GM18858 (cell line): ENCODE results near the gene IGF1.
"Not testable (repeated sequence)": the region's sequence is repeated elsewhere in the genome, so short reads cannot be mapped to it uniquely, and the experiment has no call there.

Experiments
- ATAC-seq: cut with Tn5 transposase; IDR thresholded peaks from one replicate; pipeline ENCODE4 v1.9.1; 2021; ENCODE audit not compliant: unreplicated experiment

The IGF1 gene

DNA sequence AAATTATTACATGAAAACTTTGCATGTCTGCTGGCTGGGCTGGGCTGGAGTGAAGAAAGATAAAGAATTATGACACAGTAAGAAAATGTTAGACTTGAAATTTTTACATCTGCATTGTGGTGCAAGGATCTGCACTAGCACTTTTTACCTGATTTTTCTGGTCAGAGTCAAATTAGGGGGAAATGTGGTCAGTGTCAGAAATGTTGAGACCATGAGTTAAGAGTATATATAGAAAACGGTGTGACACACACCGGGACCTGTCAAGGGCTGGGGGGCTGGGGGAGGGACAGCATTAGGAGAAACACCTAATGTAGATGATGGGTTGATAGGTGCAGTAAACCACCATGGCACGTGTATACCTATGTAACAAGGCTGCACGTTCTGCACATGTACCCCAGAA, 90.3 kb downstream of the IGF1 start:
- ATAC-seq = no peak

- no peak for ATAC-seq
Measured at GRCh38 chr12:102388469-102388868, 91.9 kb downstream of the IGF1 start.

DNA sequence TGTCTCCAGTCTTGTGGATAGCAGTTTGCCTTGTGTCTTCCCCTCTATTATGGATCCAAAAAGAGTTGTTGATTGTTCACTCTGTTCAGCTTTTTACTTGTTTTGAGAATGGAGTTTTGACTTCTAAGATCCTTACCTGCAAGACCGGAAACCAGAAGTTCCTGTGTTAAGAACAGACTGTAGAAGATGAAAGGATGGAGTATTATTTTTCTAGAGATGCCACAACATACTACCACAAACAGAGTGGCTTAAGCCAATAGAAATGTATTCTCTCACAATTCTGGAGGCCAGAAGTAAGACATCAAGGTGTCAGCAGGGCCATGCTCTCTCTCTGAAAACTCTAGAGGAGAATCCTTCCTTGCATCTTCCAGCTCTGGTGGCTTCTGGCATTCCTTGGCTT, 95.0 kb downstream of the IGF1 start:
- no peak for ATAC-seq

GRCh38 chr12:102379346-102380162, 100.8 kb downstream of the IGF1 start:
- no peak for ATAC-seq

- ATAC-seq = no peak
Measured at GRCh38 chr12:102376781-102377180, 103.6 kb downstream of the IGF1 start.

DNA sequence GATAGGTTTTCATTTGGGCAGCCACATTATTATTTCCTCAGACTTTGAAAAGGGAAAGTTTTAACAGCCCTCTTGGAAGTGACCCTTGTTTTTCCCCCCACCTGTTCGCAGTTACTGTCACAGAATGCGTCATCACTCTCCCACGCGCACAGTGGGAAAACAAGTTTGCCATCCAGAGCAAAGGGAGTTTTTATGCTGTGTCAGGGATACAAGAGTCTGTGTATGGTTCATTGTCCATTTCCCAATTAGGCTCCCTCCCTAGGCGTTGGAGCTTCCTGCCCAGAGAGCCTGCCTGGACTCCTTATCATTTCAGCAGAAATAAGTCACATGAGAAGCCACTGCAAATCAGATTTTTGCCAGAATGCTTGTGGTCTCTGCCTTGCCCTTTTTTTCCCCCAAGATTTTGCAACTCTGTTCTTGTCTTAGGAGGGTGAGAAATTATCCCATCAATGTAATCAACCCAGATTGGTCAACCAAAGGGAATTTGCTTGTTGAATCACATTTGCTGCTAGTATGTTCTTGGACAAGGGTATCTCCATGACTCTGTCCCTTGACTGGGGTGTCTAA, 104.1 kb downstream of the IGF1 start:
- no peak for ATAC-seq

DNA sequence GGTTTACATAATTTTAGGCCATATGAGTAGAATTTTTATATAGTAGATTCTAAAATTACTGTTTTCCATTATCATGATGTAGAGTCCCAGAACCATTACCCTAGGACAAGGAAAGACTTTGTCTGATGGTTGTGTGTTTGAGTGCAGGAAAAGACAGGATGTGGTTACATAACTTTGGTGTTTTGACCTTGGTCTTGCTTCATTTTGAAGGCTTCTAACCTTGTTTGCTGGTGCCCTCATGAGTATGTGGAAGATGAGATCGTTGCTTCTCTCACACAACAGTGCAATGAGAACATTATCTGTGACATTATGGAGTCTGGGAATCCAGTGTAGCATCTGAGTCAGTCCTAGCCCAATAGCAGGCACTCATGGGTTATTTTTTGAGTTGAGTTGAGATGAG, 106.2 kb downstream of the IGF1 start:
- ATAC-seq = no peak

- ATAC-seq = no peak
Measured at GRCh38 chr12:102372087-102372486, 108.3 kb downstream of the IGF1 start.

GRCh38 chr12:102371165-102371564, 109.2 kb downstream of the IGF1 start:
- no peak for ATAC-seq

DNA sequence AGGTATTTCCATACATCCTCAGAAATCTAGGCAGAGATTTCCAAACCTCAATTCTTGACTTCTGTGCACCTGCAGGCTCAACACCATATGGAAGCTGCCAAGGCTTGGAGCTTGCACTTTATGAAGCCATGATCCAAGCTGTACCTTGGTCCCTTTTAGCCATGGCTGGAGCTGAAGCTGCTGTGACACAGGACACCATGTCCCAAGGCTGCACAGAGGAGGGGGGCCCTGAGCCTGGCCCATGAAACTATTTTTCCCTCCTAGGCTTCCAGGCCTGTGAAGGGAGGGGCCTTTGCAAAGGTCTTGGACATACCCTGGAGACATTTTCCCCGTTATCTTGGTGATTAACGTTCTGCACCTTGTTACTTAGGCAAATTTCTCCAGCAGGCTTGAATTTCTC, 110.5 kb downstream of the IGF1 start:
- no peak for ATAC-seq

- ATAC-seq = no peak
Measured at GRCh38 chr12:102365365-102365764, 115.0 kb downstream of the IGF1 start.

DNA sequence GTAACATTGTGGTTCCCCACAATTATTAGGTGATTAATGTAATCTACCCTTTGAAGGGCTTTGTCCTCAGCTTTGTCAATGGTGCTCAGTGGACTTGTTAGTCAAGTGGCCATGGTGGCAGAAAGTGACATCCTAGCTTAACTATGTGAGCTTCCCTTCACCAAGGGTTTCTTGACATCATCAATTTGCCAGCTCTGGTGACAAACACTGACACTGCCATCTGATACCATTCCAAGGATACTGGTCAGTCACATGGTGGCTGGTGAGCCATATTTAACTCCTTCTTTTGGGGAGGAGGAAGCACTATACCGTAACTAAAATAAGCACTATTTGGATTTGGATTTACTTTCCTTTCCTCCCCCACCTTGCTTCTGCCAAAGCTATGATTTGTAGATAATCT, 115.7 kb downstream of the IGF1 start:
- ATAC-seq = no peak

DNA sequence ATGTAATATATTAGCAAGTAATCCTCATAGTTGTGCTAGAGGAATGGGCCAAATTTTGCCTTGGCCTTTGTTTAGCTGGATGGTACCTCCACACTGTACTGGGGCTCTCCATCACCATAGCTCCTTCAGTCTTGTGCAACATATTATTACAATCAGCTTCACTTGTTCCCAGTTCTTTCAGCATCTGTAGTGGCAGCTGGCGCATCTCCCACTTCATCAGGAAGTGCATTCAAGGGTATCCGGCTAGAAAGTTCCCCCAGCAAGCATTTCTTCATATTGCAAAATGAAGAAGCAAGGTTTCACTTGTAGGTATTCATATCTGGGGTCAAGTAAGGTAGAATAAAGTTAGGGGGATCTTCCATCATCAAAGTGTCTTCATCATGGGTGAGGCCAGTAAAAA, 123.7 kb downstream of the IGF1 start:
- ATAC-seq = no peak

GRCh38 chr12:102354281-102354680, 126.1 kb downstream of the IGF1 start:
- ATAC-seq = not testable (repeated sequence)

- ATAC-seq = no peak
Measured at GRCh38 chr12:102351322-102351721, 129.0 kb downstream of the IGF1 start.

DNA sequence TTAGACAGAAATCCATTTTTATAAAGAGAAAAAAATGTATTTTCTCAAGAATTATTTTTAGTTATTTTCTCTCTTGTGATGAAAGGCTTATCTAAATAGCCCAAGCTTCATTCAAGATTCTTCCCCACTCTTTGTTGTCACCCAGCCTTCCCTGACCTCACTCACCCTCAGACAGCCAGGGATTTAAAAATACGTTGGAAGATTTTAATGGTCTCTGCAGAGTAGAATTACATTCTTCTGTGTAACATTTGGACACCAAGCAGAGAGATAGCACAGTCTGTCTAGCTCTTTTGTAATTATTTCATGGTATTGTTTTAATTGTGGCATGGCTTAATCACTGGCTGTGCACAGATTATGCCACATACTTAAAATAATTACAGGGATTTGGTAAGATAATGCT, 130.3 kb downstream of the IGF1 start:
- no peak for ATAC-seq

DNA sequence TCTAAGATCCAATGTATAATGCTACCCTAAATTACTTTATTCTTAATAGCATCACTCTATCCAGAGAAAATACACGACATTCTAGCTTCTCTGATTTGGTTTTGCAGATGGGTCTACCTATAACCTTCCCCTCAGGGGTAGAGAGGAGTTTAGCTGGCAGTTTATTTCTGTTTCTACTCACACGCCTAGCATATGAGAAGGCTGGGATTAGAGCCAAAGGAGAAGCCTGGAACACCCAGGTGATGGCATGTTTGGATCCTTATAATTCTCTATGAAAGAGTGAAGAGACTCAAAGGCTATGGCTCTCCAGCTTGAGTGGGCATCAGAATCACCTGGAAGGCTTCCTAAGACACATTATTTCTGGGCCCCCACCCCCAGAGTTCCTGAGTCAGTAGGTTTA, 131.3 kb downstream of the IGF1 start:
- no peak for ATAC-seq

DNA sequence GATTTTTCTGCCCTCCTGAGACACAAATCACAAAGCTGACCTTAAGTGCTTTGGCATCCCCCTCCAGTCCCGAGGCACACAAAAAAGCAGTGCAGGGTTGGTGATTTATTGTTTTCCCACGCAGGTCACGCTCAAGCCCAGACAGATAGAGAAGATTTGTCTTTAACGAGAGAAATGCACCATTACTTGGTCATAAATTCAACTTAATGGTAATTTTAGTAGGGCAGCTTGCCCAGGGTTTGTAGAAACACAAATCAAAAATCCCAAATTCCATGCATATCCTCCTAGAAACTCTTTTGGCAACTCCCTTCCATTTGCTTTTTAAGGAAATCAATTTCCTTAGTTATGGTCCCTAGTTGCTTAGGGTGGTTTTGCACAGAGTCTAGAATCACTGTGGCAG, 132.6 kb downstream of the IGF1 start:
- no peak for ATAC-seq
